ENCODE data around the gene TMEM270.
"Not testable (repeated sequence)": the region's sequence is repeated elsewhere in the genome, so short reads cannot be mapped to it uniquely, and the experiment has no call there.

Gene TMEM270

DNA sequence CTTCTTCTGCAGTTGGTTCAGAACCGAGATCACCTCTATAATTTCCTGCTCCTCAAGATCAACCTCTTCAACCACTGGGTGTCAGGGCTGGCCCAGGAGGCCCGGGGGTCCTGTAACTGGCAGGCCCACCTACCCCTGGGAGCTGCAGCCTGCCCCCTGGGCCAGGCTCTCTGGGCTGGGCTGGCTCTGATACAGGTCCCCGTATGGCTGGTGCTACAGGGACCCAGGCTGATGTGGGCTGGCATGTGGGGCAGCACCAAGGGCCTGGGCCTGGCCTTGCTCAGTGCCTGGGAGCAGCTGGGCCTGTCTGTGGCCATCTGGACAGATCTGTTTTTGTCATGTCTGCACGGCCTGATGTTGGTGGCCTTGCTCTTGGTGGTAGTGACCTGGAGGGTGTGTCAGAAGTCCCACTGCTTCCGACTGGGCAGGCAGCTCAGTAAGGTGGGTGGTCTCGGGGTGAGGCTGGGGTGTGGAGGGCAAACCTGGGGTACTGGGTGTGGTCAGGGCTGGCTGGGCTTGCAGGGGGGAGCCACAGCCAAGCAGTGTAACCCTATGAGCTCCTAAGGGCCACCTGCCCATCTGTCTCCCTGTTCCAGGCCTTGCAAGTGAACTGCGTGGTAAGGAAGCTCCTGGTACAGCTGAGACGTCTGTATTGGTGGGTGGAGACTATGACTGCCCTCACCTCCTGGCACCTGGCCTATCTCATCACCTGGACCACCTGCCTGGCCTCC lies 4.2 kb downstream of the TMEM270 start:
- DNase-seq: no peak

DNA sequence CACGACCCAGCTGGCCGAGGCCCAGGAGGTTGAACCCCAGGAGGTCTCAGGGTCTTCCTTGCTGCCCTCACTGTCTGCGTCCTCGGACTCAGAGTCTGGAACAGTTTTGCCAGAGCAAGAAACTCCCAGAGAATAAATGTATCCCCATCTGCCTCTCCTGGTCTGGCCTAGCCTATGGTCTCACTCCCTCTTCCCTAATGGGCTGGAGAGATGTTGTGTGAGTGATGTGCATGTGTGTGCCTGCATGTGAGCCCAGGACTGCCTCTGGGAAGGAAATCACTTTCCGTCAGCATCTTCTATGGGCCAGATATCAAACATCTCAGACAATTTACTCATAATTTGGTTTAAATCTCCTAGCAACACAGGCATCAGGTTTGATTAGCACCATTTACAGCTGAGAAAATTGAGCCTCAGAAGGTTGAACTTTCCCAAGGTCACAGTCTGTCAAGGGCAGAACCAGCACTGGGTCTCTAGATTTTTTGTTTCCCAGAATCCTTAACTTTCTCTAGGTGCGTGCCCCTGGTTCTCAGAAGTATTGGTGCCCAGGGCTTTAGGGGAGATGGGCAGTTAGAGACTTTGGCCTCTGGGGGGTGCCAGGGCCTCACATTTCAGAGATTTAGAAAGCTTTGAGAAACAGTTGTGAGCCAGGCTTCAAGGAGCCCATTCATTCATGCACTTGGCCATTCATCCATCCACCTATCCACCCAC lies 4.9 kb downstream of the TMEM270 start:
- peak in 6 of 14 donors; percentile 1 to 28 (median 6) for DNase-seq

DNA sequence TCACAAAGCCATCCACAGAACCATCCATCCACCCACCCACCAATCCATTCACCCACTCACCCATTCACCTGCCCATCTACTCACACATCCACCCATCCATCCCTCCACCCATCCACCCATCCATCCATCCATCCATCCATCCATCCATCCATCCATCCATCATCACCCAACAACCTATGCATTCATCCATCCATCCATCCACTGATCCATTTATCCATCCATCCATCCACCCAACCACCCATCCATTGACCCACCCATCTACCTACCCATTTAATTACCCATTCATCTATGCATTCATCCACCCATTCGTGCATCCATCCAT lies 5.4 kb downstream of the TMEM270 start:
- DNase-seq: no peak

DNA sequence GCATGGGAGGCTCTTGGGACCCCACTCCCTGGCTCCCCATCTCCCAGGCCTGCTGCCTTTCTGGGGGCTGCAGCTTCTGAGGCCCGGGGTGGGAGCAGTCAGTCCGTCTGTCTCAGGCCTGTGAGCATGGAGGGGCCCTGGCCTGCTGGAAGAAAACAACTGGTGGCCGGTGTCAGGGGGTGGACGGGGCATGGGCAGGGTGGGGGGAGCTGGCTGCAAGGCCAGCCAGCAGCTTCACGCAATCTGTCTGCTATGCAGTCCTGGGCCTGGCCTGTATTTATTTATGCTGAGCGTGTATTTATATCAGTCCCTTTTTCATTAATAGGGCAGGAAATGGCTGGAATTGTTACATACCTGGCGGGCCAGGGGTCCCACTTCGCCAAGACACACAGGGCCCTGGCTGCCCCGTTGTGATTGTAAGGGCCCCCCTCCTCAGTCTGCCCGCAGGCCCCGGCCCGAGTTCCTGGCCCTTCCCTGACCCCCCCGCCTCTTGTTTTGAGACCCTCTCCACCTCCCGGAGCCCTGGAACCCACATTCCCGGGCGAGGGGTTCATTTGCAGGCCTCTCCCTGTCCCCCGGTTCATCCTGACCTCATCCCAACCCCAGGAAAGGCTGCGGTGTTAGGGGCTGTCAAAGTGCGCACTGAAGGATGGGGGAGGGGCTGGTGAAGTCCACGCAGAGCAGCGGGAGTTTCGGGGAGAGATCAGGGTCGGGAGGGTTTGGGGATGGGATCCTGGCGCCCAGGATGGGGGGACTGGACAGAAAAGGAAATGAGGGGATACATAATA lies 8.2 kb downstream of the TMEM270 start:
- no peak for DNase-seq

DNA sequence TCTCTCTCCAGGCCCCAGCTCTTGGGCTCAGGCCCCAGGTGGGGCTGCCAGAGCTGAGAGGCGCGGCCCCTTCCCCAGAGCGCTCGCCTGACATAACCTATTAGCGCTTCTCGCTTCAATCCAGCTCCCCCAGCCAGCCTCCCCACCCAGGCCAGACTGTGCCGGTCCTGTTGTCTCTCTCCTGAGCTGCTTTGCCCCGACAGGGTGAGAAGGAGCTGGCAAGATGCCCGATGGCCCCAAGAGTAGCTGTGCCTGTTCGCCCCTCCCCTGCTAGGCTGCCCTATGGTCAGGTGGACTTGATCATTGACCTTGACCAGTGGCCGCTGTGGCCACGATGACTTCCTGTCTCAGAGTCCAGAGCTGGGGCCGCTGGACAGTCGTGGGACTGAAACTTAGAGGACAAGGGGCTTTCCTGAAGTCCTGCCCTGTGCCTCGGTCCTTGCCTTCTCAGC lies 9.1 kb downstream of the TMEM270 start:
- DNase-seq: no peak

DNA sequence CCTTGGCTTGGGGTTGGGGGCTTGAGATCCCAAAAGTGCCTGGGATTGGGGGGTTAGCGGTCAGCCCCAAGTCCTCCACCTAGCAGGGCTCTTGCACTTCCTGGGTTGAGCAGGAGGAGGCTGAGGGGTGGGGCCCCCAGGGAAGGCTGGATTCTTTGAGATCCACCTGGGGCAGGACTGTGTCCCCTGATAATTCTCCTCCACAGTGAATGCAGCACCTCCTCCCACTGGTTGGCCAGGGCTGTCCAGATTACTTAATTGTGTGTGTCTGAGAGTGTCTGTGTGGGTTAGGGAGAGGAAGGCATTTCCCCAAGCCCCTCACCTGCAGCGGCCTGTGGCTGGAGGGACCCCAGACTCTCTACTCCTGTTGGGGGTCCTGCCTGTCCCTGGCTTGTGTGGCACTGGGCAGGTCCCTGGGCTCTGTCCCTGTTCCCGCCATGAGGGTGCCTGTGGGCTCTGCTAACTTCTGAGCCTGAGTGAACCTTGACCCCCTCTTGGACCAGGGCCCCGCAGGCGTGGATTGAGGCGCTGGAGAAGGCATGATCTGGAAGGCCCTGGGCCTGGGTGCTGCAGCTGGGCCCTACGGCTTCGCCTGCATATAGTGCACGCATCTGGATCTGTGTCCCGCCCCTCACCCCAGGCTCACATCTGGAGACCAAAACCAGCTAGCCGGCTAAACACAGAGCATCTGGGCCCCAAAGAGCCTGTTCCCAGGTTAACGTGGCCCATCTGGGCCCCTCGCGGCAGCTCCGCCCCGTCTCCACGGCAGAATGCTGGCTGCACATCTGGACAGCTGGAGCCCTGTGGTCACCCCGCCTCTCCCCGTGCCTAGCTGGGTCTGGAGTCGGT lies 10.4 kb downstream of the TMEM270 start:
- DNase-seq: no peak

DNA sequence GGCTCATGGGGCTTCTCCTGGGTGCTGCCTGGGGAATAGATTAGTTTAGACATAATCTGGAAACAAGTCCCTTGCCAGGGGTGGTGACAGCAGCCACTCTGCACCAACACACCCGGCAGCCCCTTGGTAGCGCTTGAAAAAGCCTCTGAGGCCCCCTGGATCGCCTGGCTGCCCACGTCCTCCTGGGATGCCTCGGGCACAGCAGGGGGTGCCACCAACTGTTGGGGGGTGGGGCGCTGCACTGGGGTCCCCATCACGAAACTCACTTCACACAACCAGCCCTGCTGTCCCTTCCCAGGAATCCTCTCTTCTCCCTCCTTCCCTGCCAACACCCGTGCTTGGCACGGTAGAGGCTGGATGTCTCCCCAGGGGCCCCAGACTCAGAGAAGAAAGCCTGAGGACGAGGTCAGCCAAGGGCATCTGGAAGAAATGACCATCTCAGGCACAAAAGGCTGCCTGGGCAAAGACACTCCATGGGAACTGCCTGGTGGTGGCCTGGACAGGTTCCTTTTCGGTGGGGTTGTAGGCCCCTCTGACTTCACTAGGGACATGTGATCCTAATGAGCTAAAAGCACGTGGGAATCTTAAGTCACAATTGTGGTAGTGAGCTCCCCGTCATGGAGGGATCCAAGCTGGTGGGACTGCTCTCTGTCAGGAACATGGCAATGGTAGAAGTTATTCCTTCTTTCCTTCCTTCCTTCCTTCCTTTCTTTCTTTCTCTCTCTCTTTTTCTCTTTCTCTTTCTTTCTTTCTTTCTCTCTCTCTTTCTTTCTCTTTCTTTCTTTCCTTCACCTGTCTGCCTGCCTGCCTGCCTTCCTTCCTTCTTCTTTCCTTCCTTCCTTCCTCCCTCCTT lies 11.3 kb downstream of the TMEM270 start:
- no peak for DNase-seq

DNA sequence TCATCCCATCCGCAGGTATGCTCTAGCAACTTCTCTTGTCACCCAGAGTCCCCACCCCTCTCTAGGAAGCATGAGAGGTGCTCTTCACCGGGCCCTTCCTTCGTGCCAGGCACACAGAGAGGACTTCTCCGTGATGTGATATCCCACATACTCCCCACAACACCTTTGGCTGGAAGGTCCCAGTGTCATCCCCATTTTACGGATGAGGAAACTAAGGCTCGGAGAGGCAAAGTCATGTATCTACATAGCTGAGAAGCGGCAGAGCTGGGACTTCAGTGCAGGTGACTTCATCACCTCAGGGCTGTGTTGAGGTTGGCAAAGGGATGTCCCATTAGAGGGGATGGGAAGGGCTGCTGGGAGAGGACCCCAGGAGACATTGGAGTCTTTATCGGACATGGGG lies 15.4 kb downstream of the TMEM270 start:
- DNase-seq: no peak

DNA sequence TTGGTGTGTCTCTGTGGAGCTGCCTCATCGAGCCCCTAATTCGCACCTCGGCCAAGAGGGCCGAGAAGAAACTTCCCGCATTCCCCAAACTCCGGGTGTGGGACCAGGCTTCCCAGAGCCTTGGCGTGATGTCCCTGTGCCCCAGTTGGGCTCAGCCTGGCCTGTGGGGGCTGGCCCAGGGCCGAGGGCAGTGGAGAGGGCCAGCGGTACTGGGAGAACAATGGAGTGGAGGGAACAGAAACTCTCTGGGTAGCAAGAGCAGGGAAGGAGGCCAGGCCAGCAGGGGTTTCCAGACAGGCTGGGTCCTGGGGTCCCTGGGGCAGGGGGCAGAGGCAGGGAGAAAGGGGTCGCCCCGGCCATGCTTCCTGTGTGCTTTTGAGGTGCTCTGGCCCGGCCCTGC lies 16.0 kb downstream of the TMEM270 start:
- DNase-seq: peak in 2 of 14 donors; percentile 33 to 47

DNA sequence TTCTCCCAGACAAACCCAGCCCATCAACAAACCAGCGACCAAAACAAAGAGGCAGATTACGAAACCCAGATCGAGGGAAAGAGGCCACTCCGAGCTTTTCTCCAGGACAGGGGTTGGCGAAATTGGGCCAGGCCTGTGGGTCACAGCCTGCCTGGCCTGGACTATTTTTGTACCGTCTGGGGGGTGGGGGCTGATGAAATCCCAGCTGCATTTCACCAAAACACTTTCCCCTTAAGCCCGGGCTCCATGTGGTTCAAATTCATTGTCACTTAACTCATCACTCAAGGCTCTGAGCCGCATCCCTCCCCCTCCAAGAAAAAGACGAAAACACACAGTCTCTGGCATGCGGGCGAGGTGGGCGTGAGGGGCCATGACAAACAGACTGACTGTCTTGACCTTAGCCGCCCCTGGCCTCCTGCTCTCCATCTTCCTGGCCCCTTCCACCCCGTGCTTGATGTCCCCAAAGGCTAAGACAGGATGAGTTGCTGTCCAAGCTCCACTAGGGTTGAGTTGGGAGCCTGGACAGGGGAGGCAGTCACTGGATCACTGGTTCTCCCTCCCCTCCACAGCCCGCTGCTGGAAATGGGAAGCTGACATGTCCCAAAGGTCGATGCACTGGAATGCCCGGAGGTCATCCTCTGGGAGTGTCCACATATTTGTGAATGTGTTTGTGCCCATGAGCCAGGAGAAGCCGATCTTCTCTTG lies 19.2 kb downstream of the TMEM270 start:
- no peak for DNase-seq

DNA sequence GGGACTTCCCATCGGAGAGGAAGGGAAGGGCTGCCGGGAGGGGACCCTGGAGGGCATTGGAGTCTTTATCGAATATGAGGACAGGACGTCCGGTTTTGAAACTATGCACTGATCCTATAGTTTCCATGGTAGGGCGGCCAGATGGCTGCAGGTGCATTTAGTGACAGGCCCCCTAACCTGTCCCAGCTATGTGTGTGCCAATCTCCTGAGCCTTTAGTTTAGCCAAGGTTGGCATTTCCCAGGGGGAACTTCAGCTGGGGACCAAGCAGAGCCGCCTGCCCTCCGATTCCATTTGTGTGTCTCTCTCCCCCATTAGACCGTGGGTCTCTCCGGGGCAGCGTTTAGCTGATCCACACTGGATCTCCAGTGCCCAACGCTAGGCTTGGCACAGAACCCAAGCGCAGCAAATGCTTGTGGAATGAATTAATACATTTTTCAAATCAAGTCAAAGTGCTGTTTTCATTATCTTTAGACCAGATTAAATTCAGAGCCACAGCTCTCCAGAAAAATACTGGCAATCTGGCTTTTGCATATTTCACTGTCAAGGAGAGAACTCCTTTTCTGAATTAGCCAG lies 19.9 kb downstream of the TMEM270 start:
- no peak for DNase-seq

DNA sequence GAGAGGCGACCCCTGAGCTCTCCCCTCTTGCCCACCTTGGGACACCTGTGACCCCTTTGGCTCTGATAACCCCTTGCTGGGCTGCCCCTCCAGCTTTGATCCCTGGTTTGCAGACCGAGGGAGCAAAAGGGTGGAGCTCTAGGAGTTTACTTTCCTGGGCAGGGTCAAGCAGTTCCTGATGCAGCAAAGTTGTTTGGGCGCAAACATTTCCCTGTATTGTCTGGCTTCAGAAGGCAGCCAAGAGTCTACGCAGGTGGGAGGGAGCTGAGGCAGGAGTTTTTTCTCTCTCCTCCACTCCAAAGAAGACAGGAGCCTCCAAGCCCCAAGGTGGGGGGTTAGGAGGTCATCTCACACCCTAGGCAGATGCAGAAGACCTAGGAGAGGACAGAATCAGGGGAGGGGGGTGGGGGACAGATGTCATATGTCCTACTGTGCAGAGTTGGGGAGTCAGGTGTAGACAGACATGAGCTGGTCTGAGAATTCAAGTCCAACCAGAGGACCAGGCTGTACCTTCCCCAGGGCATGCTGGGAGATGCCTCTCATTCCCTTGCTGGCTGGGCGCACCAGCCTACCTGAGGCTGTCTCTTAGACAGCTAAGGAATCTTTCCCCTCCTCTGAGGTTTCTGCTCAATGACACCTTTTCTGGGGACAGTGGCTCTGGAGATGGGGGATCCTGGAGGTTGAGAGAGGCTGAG lies 20.5 kb downstream of the TMEM270 start:
- no peak for DNase-seq

DNA sequence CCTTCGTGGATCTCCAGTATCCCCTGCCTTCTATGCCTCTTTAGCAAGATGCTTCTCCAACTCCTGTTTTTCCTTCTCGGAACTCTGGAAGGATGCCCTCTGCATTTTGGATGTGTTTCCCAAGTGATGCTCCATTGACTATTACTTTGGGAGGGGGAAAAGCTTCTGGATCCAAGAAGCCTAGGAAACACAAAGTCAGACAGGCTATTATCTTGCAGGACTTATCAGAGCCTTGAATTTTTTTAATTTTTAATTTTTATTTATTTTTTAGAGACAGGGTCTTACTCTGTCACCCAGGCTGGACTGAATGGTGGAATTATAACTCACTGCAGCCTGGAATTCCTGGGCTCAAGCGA lies 21.1 kb downstream of the TMEM270 start:
- DNase-seq: no peak

DNA sequence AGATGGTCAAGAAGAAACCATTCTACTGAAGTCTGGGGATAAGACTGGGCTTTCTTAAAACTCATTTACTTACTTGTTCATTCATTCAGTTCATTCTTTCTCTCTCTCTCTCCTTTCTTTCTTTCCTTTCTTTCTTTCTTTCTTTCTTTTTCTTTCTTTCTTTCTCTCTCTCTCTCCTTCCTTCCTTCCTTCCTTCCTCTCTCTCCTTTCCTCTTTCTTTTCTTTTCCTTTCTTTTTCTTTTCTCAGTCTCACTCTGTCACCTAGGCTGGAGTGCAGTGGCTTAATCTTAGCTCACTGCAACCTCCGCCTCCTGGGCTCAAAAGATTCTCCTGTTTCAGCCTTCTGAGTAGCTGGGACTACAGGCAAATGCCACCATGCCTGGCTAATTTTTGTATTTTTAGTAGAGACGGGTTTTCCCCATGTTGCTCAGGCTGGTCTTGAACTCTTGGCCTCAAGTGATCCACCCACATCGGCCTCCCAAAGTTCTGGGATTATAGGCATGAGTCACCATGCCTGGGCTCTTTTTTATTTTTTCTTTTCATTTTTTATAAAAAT lies 24.0 kb downstream of the TMEM270 start:
- not testable (repeated sequence) for DNase-seq

DNA sequence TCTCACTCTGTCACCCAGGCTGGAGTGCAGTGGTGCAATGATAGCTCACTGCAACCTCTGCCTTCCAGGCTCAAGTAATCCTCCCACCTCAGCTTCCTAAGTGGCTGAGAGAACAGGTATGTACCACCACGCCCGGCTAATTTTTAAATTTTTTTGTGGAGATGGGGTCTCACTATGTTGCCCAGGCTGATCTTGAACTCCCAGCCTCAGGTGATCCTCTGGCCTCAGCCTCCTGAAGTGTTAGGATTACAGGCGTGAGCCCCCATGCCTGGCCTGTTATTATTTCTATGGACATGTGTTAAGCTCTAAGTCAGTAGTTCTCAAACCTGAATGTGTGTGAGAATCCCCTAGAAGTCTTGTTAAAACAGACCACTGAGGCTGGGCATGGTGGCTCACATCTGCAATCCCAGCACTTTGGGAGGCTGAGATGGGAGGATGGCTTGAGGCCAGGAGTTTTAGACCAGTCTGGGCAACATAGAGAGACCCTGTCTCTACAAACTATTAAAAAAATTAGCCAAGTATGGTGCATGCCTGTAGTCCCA lies 24.5 kb downstream of the TMEM270 start:
- DNase-seq: no peak

DNA sequence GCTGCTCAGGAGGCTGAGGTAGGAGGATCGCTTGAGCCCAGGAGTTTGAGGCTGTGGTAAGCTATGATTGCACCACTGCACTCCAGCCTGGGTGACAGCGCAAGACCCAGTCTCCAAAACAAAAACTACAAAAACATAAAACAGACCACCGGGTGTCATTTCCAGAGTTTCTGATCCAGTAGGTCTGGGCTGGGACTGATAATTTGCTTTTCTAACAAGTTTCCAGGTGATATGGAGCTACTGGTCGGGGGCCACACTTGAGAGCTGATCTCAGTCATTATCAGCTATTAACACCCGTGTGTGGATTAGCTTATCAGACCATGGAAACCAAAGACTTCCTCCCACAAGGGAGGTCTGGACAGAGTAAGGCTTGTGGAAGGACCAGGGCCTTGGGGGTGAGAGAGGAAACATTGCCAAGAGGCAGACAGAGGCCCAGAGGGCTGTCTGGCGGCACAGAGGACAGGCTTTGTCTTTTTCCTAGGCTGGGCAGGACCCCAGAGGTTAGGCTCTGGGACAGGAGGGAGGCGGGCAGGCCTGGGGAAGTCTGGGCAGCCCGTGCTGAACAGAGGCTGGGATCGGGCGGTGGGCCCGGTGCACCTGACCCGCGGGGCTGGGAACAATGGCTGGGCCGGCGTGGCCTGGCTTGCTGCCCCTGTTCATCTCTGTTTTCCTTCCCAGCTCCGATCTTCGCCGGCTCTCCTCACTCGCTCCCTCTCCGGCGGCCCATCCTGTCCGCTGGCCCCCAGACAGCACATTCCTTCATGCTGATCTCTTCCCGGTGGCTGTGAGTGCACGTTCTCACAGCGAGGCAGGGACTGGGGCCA lies 25.2 kb downstream of the TMEM270 start:
- DNase-seq: peak in 3 of 14 donors; percentile 25 to 52 (median 30)

DNA sequence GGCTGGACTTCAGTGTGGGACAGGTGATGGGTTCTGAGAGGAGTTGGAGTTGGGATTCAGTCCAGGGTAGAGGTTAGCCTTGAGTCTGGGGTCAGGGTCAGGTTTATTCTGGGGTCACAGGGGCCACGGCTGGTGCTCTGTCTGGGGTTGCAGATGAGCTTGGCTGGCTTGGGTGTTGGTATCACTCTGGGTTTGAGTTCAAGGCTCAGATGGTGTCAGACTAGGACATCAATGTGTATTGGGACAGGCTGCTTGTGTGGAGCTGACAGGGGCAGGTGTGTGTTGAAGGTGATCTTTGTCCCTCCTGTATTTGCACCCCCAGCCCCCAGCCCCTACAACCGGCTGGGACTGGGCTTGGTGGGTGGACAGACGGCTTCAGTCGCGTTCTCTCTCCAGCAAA lies 26.8 kb downstream of the TMEM270 start:
- DNase-seq: no peak

DNA sequence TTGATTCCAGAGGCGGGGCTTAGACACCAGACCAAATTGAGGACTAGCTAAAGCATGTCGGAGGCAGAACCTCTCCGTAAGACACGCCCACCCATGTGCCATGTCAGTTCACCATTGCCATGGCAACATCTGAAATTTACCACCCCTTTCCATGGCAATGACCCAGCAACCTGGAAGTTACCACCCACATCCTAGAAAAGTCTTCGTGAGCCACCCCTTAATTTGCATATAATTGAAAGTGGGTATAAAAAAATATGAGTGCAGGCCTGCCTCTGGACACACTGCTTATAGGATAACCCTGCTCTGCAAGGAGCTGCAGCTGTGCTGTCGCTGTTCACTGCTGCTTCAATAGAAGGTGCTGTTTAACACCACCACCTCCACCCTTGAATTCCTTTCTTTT lies 28.0 kb downstream of the TMEM270 start:
- no peak for DNase-seq

Data from C1 segment of cervical spinal cord (tissue), 14 donors.